ENCODE results near the gene FAP.

DNA sequence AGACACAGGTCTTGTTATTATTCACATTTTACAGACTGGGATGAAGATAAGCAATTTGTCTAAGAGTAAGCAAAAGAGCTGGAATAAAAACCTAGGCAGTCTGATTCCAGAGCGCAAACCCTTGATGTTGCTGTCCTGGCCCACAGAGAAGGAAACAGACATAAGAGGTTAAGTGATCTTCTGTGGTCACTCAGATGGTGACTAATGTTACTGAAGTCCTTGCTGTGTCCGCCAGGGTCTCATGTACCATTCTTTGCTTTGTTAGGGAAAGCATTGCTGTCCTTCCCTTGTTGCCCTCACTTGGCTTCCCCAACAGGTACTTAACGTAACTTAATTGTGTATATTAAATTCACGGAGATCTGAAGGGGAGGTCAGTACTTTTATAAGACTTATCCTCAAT lies 14.9 kb upstream of the FAP start:
- TF ChIP-seq, protein P1, sequence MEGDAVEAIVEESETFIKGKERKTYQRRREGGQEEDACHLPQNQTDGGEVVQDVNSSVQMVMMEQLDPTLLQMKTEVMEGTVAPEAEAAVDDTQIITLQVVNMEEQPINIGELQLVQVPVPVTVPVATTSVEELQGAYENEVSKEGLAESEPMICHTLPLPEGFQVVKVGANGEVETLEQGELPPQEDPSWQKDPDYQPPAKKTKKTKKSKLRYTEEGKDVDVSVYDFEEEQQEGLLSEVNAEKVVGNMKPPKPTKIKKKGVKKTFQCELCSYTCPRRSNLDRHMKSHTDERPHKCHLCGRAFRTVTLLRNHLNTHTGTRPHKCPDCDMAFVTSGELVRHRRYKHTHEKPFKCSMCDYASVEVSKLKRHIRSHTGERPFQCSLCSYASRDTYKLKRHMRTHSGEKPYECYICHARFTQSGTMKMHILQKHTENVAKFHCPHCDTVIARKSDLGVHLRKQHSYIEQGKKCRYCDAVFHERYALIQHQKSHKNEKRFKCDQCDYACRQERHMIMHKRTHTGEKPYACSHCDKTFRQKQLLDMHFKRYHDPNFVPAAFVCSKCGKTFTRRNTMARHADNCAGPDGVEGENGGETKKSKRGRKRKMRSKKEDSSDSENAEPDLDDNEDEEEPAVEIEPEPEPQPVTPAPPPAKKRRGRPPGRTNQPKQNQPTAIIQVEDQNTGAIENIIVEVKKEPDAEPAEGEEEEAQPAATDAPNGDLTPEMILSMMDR (IDR thresholded peaks at IDR 0.05), result no peak
- no peak for TF ChIP-seq POLR2A (IDR thresholded peaks at IDR 0.05)
